GM23248 (cell line): ENCODE results near the gene ARAP2. TPM values are rescaled to one million over a fixed set of nuclear protein-coding genes. Genes with fewer than 3 reads are reported as not detected.

Source experiments
- DNase-seq: peaks from one replicate; pipeline ENCODE4 v3.0.0-alpha.2; 2015
- H2AFZ ChIP-seq: fragments of 200-600 bp; sonication (generic); 2 replicates; pipeline ENCODE4 v1.6.1; 2016; ENCODE audit warnings: antibody characterized with exemption
- H3F3A ChIP-seq: fragments of 200-600 bp; sonication (generic); 2 replicates; pipeline ENCODE4 v1.6.1; 2016; ENCODE audit warnings: mild to moderate bottlenecking, antibody characterized with exemption, mixed run types; ENCODE audit not compliant: insufficient read depth
- H3K27ac ChIP-seq: fragments of 200-600 bp; sonication (generic); 2 replicates; pipeline ENCODE4 v1.5.1; 2016; ENCODE audit warnings: mild to moderate bottlenecking
- H3K27me3 ChIP-seq: fragments of 200-600 bp; sonication (generic); replicated peaks from 2 replicates; pipeline ENCODE4 v1.6.1; 2016; ENCODE audit warnings: mild to moderate bottlenecking; ENCODE audit not compliant: insufficient read depth
- H3K36me3 ChIP-seq: fragments of 200-600 bp; sonication (generic); 2 replicates; pipeline ENCODE4 v1.6.1; 2016; ENCODE audit warnings: low read depth, mild to moderate bottlenecking
- H3K4me1 ChIP-seq: fragments of 200-600 bp; sonication (generic); 2 replicates; pipeline ENCODE4 v1.6.1; 2016; ENCODE audit warnings: mild to moderate bottlenecking; ENCODE audit not compliant: insufficient read depth
- H3K4me2 ChIP-seq: fragments of 200-600 bp; sonication (generic); one replicate; pipeline ENCODE4 v1.6.1; 2016; ENCODE audit warnings: mild to moderate bottlenecking; ENCODE audit not compliant: unreplicated experiment
- H3K4me3 ChIP-seq: fragments of 200-600 bp; sonication (generic); 2 replicates; pipeline ENCODE4 v1.5.1; 2016; ENCODE audit warnings: mild to moderate bottlenecking
- H3K79me2 ChIP-seq: fragments of 200-600 bp; sonication (generic); 2 replicates; pipeline ENCODE4 v1.6.1; 2016; ENCODE audit warnings: mild to moderate bottlenecking; ENCODE audit not compliant: insufficient read depth
- H3K9ac ChIP-seq: fragments of 200-600 bp; sonication (generic); 2 replicates; pipeline ENCODE4 v1.6.1; 2016; ENCODE audit warnings: mild to moderate bottlenecking
- H3K9me2 ChIP-seq: fragments of 200-600 bp; sonication (generic); 2 replicates; pipeline ENCODE4 v1.6.1; 2016; ENCODE audit warnings: mixed run types, mild to moderate bottlenecking, moderate library complexity; ENCODE audit not compliant: insufficient read depth
- H3K9me3 ChIP-seq: fragments of 200-600 bp; sonication (generic); one replicate; pipeline ENCODE4 v1.6.1; 2017; ENCODE audit warnings: low read depth
- H4K20me1 ChIP-seq: fragments of 200-600 bp; sonication (generic); 2 replicates; pipeline ENCODE4 v1.6.0; 2016; ENCODE audit not compliant: insufficient read depth
- EZH2 ChIP-seq: fragments of 200-600 bp; sonication (generic); IDR thresholded peaks from 2 replicates; pipeline ENCODE4 v1.6.1; 2018; ENCODE audit warnings: antibody characterized with exemption, mild to moderate bottlenecking; ENCODE audit not compliant: insufficient read depth, poor library complexity, severe bottlenecking
- EZH2phosphoT487 ChIP-seq: fragments of 200-600 bp; sonication (generic); IDR thresholded peaks from 2 replicates; pipeline ENCODE4 v1.6.1; 2018; ENCODE audit warnings: antibody characterized with exemption, moderate library complexity, mild to moderate bottlenecking, low read depth; ENCODE audit not compliant: insufficient read depth
- WGBS, 2 experiments: methylation state at CpG; one replicate each; pipeline ENCODE4 v1.1.6; 2015 to 2017; ENCODE audit warnings: low lambda C conversion rate in 2 of 2, low coverage in 1 of 2; ENCODE audit errors: missing lambda C conversion rate in 2 of 2; 5-methylcytosine and 5-hydroxymethylcytosine counted together
- in situ Hi-C: fragments of 300-500 bp; cut with MboI; formaldehyde crosslinking; loops from 2 replicates; pipeline ENCODE4 v1.15.0; 2020
- polyA plus RNA-seq: library from polyadenylated mRNA; unstranded; fragments of >200 nt; fragmentation: Nextera tagmentation; extraction: Ambion mirVana; gene quantifications from 2 replicates; pipeline ENCODE4 v1.2.1, GENCODE V29; 2016
- total RNA-seq: library from RNA; depleted of rRNA; stranded (reverse); fragments of >200 nt; shearing (Covaris generic); gene quantifications from 2 replicates; pipeline ENCODE4 v1.2.3, GENCODE V29; 2014

The ARAP2 gene
- total and polyA plus RNA-seq, 2 experiments from 2014 or later, result not detected

DNA sequence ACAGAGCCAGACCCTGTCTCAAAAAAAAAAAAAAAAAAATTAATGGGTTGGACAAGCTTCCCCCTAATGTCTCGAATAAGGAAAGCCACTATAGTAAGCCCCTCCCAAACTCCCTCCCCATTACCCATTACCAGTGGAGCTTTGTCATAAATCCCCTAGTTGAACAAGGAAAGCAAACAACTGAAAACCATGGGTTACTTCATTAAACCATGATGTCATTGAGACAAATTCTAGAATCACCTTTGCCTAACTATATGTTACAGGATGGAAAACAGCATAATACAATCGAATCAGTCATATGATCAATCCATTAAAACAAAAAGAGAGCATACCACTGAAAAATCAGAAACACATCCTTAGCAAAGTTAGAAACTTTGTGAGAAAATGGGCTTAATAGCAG, 8.2 kb downstream of the ARAP2 start:
- H3F3A ChIP-seq, result no peaks in the 10 kb centered on the region
- H3K9me2 ChIP-seq, result no peaks in the 10 kb centered on the region
- H2AFZ ChIP-seq, result no peak overlapping the region
- TF ChIP-seq EZH2phosphoT487 (no peak), EZH2 (no peak)
- no peak overlapping the region for H3K9ac ChIP-seq
- DNase-seq, result no peak
- in situ Hi-C loops, result no loop called here
- H3K4me2 ChIP-seq, result no peak overlapping the region
- H3K79me2 ChIP-seq, result no peaks in the 10 kb centered on the region
- H3K36me3 ChIP-seq, result no peaks in the 10 kb centered on the region
- no peak overlapping the region for H3K4me3 ChIP-seq
- no peaks in the 10 kb centered on the region for H3K4me1 ChIP-seq
- WGBS, 2 experiments, result 23 to 26% methylated on average over 2 of the region's 2 CpGs
- no peak overlapping the region for H3K27ac ChIP-seq
- H4K20me1 ChIP-seq, result no peaks in the 10 kb centered on the region
- no peaks in the 10 kb centered on the region for H3K27me3 ChIP-seq
- no peaks in the 10 kb centered on the region for H3K9me3 ChIP-seq

DNA sequence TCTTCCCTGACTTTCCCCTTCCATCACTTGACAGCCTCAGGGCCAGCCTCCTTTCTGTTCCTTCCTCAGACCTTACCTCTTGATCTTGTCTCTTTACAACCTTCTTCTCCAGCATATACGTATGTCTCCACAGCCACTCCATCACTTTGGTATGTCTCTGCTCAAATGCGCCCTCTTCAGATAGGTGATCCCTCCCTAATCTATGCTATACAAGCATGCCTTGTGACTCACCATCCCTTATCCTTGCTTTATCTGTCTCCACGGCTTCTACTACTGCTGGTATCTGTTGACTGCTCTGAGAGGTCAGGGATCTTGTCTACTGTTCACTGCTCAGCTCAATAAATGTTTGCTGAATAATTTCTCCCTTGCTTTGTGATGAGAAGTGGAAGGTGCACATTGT, 9.0 kb downstream of the ARAP2 start:
- Histone ChIP-seq H3K36me3 (no peaks in the 10 kb centered on the region), H3K79me2 (no peaks in the 10 kb centered on the region), H3K4me2 (no peak overlapping the region), H3K4me1 (no peaks in the 10 kb centered on the region), H3K4me3 (no peak overlapping the region), H3K27me3 (no peaks in the 10 kb centered on the region), H3F3A (no peaks in the 10 kb centered on the region), H3K9me3 (no peaks in the 10 kb centered on the region), H3K27ac (no peak overlapping the region), H4K20me1 (no peaks in the 10 kb centered on the region), H3K9me2 (no peaks in the 10 kb centered on the region), H3K9ac (no peak overlapping the region), H2AFZ (no peak overlapping the region)
- WGBS, 2 experiments, result 44 to 51% methylated on average over 3 of the region's 3 CpGs
- TF ChIP-seq EZH2phosphoT487 (no peak), EZH2 (no peak)
- no peak for DNase-seq
- in situ Hi-C loops, result no loop called here

DNA sequence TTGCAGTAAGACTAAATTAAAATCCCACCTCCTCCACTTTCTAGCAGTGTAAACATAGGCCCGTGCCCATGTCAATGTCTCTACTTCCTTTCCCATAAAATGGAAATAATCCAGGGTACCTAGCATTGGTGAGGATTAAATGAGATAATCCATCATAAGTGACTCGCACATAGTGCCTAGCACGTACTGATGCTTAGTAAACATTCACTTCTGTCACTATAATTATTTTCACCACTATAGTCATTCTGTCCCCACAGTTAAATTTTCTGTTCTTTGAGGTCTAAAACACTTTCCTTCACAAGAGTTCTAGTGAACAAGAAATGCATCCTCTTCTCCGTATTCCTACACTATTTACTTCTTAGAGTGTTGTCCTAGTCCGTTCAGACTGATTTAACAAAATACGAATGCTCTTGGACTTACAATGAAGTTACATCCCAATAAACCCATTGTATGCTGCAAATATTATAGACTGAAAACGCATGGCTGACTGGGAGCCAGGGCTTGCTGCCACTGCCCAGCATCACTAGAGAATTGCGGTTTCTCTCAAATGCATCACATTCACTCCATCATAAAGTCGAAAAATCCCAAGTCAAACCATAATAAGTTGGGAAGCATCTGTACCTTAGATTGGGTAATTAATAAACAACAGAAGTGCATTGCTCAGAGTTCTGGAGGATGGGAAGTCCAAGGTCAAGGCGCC, 10.6 kb downstream of the ARAP2 start:
- Histone ChIP-seq H3K9ac (no peak overlapping the region), H3K27me3 (no peaks in the 10 kb centered on the region), H4K20me1 (no peaks in the 10 kb centered on the region), H3K36me3 (no peaks in the 10 kb centered on the region), H3K4me2 (no peak overlapping the region), H3K4me1 (no peaks in the 10 kb centered on the region), H3K4me3 (no peak overlapping the region), H3K9me3 (no peaks in the 10 kb centered on the region), H3K79me2 (no peaks in the 10 kb centered on the region), H3K27ac (no peak overlapping the region), H3K9me2 (no peaks in the 10 kb centered on the region), H3F3A (no peaks in the 10 kb centered on the region), H2AFZ (no peak overlapping the region)
- in situ Hi-C loops, result no loop called here
- WGBS, 2 experiments, result 39 to 43% methylated on average over 10 of the region's 10 CpGs
- TF ChIP-seq EZH2 (no peak), EZH2phosphoT487 (no peak)
- DNase-seq, result no peak

DNA sequence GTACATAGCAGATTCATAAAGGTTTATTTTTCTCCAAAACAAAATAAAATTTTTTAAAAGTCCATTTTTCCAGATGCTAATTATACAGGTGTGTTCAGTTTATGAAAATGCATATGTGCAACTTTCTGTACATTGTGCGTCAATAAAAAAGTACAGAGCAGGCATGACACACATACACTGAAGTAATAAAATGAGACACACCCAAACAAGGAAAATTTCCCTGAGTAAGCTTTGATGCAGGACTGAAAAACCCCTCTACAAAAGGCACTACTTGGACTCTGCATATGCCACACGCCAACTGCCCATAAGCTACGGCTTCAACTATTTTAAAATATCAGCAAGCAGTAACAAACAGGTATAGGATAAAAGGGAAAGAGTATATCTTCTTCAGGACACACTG, 13.8 kb downstream of the ARAP2 start:
- in situ Hi-C loops, result no loop called here
- H3K9ac ChIP-seq, result no peak overlapping the region
- no peaks in the 10 kb centered on the region for H3K79me2 ChIP-seq
- no peaks in the 10 kb centered on the region for H4K20me1 ChIP-seq
- H3K4me2 ChIP-seq, result no peak overlapping the region
- no peaks in the 10 kb centered on the region for H3K4me1 ChIP-seq
- H3K9me3 ChIP-seq, result no peaks in the 10 kb centered on the region
- H3K27me3 ChIP-seq, result no peaks in the 10 kb centered on the region
- TF ChIP-seq EZH2phosphoT487 (no peak), EZH2 (no peak)
- H3K9me2 ChIP-seq, result no peaks in the 10 kb centered on the region
- no peak for DNase-seq
- H2AFZ ChIP-seq, result no peak overlapping the region
- no peak overlapping the region for H3K4me3 ChIP-seq
- H3F3A ChIP-seq, result no peaks in the 10 kb centered on the region
- H3K36me3 ChIP-seq, result no peaks in the 10 kb centered on the region
- H3K27ac ChIP-seq, result no peak overlapping the region
- 45 to 53% methylated on average over 3 of the region's 3 CpGs for WGBS, 2 experiments

DNA sequence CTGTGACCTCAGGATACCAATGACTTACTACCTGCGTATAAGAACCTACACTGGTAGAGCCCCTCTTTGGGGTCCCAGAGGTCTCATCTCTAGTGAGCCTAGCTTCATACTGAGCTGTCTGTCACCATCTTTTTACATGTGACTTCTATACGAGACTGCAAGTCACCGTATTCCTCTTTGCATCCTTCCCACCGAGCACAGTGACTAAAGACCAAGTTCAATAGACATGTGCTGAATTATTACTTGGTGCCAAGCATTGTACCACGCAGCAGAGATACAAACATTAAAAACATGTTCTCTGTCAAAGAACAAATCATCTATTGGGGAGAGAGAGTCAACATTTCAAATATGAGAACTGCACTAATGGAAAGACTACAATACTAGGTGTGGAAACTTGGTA, 16.4 kb downstream of the ARAP2 start:
- H3K4me3 ChIP-seq, result no peak overlapping the region
- no peaks in the 10 kb centered on the region for H3K79me2 ChIP-seq
- H3K4me2 ChIP-seq, result no peak overlapping the region
- no peak overlapping the region for H3K9ac ChIP-seq
- H3K9me2 ChIP-seq, result no peaks in the 10 kb centered on the region
- H3K4me1 ChIP-seq, result no peaks in the 10 kb centered on the region
- no peaks in the 10 kb centered on the region for H3F3A ChIP-seq
- no peaks in the 10 kb centered on the region for H3K27me3 ChIP-seq
- DNase-seq, result no peak
- H3K36me3 ChIP-seq, result no peaks in the 10 kb centered on the region
- H3K27ac ChIP-seq, result no peak overlapping the region
- no peaks in the 10 kb centered on the region for H4K20me1 ChIP-seq
- H3K9me3 ChIP-seq, result no peaks in the 10 kb centered on the region
- in situ Hi-C loops, result no loop called here
- H2AFZ ChIP-seq, result no peak overlapping the region
- 27 to 35% methylated on average over 5 of the region's 5 CpGs for WGBS, 2 experiments
- TF ChIP-seq EZH2phosphoT487 (no peak), EZH2 (no peak)
